Neural cell (in vitro differentiated cells): ENCODE results near the gene PLA1A.

Experiments
- MXI1 ChIP-seq: fragments of 450-650 bp; conservative IDR thresholded peaks from 2 replicates; pipeline ENCODE4 v1.6.1; 2014; ENCODE audit warnings: antibody characterized with exemption, mild to moderate bottlenecking; ENCODE audit not compliant: poor library complexity, severe bottlenecking
- POLR2AphosphoS5 ChIP-seq: IDR thresholded peaks from 2 replicates; pipeline ENCODE4 v1.6.1; 2012
- SMC3 ChIP-seq: fragments of 450-650 bp; conservative IDR thresholded peaks from 2 replicates; pipeline ENCODE4 v1.6.1; 2014; ENCODE audit warnings: antibody characterized with exemption, mild to moderate bottlenecking, moderate library complexity; ENCODE audit not compliant: poor library complexity
- TAF1 ChIP-seq: IDR thresholded peaks from 2 replicates; pipeline ENCODE4 v1.6.1; 2012; ENCODE audit warnings: low read depth
- TF ChIP-seq, protein P1 (sequence below): fragments of 450-650 bp; IDR thresholded peaks from 2 replicates; pipeline ENCODE4 v1.5.1; 2014; ENCODE audit warnings: antibody characterized with exemption, mild to moderate bottlenecking, moderate library complexity; ENCODE audit not compliant: poor library complexity, severe bottlenecking

DNA sequence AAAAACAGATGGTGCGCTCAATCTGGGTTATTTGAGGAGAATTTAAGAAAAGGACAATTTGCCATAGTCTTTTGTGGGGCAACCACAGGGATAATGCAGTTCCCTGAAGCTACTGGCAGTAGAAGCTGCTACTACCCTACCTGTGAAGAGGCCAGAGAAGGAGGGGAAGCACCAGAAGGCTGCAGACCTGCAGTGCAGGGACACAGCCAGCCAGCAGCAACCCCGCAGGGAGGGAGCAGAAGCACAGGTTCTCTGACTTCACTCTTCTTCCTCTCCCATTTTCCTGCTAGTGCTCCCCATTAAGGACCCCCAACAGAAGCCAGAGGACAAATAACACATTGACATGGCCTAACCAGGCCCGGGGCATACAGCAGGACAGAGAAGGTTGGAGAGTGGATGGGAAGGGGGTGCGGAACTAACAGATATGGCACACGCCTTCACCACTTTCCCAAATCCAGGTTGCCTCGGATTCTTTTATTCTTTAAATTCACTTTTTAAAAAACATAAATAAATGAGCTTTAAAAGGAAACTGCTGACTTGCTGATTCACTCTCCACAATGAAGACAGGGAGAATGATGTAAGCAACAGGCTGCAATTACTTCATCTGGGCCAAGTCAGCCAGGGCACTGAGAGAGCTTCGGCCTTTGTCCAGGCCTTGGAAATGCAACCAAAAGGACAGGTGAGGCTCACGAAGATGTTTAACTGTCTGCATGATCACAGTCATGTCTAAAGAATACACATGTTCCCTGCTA, 32.6 kb downstream of the PLA1A start:
- TF ChIP-seq, protein P1, sequence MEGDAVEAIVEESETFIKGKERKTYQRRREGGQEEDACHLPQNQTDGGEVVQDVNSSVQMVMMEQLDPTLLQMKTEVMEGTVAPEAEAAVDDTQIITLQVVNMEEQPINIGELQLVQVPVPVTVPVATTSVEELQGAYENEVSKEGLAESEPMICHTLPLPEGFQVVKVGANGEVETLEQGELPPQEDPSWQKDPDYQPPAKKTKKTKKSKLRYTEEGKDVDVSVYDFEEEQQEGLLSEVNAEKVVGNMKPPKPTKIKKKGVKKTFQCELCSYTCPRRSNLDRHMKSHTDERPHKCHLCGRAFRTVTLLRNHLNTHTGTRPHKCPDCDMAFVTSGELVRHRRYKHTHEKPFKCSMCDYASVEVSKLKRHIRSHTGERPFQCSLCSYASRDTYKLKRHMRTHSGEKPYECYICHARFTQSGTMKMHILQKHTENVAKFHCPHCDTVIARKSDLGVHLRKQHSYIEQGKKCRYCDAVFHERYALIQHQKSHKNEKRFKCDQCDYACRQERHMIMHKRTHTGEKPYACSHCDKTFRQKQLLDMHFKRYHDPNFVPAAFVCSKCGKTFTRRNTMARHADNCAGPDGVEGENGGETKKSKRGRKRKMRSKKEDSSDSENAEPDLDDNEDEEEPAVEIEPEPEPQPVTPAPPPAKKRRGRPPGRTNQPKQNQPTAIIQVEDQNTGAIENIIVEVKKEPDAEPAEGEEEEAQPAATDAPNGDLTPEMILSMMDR, result no peak
- TF ChIP-seq TAF1, result no peak
- no peak for TF ChIP-seq POLR2AphosphoS5
- TF ChIP-seq SMC3, result no peak
- no peak for TF ChIP-seq MXI1
